GM12873 (cell line): ENCODE results near the gene HTR3A.

Source experiments
- TF ChIP-seq, protein P1 (sequence below): IDR thresholded peaks from 2 replicates; pipeline ENCODE4 v1.5.1; 2012; ENCODE audit warnings: low read depth, mild to moderate bottlenecking, moderate library complexity, low read length, control low read depth; ENCODE audit not compliant: insufficient read depth; ENCODE audit errors: missing control alignments

The HTR3A gene

DNA sequence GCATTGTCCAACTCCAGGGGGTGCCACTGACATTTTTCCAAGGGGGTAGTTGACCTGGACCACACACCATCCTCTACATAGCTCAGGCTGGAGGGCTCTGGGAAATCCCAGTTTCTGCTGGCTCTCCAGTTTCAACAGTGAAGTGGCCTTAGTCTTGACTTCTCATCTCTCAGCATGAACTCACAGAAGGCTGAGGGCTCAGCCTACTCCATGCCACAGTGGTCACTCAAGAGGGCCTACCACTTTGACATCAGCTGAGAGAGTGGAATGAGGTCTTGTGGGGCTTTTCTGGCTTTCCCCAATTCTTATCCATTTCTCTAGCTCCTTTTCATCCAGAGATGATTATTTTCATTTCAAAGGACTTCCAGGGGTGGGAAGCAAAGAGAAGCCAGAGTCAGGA, 7.4 kb downstream of the HTR3A start:
- TF ChIP-seq, protein P1, sequence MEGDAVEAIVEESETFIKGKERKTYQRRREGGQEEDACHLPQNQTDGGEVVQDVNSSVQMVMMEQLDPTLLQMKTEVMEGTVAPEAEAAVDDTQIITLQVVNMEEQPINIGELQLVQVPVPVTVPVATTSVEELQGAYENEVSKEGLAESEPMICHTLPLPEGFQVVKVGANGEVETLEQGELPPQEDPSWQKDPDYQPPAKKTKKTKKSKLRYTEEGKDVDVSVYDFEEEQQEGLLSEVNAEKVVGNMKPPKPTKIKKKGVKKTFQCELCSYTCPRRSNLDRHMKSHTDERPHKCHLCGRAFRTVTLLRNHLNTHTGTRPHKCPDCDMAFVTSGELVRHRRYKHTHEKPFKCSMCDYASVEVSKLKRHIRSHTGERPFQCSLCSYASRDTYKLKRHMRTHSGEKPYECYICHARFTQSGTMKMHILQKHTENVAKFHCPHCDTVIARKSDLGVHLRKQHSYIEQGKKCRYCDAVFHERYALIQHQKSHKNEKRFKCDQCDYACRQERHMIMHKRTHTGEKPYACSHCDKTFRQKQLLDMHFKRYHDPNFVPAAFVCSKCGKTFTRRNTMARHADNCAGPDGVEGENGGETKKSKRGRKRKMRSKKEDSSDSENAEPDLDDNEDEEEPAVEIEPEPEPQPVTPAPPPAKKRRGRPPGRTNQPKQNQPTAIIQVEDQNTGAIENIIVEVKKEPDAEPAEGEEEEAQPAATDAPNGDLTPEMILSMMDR: no peak

DNA sequence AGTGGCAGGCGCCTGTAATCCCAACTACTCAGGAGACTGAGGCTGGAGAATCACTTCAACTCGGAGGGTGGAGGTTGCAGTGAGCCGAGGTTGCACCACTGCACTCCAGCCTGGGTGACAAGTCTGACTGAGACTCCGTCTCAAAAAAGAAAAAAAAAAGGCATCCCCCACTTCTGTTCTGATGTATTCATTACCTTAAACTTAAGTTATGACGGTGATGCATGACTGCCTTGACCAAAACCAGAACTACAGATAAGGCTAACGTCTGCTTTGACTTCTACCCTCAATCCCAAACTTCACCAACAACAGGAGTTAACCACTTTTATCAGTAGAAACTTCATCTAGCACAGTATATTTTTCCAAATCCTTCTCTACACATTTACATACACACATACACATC, 9.9 kb downstream of the HTR3A start:
- TF ChIP-seq, protein P1: no peak

DNA sequence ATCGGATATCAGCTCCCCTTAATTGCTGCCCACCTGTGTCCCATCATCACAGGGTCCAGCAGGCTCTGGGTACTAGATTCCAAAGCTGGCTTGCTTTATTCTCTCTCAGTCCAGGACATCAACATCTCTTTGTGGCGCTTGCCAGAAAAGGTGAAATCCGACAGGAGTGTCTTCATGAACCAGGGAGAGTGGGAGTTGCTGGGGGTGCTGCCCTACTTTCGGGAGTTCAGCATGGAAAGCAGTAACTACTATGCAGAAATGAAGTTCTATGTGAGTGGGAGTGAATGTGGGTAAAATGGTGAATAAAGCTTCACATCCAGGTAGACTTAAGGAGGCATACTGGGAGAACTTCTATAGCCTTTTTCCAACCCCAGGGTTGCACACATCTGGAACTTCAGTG, 11.0 kb downstream of the HTR3A start:
- TF ChIP-seq, protein P1: no peak

DNA sequence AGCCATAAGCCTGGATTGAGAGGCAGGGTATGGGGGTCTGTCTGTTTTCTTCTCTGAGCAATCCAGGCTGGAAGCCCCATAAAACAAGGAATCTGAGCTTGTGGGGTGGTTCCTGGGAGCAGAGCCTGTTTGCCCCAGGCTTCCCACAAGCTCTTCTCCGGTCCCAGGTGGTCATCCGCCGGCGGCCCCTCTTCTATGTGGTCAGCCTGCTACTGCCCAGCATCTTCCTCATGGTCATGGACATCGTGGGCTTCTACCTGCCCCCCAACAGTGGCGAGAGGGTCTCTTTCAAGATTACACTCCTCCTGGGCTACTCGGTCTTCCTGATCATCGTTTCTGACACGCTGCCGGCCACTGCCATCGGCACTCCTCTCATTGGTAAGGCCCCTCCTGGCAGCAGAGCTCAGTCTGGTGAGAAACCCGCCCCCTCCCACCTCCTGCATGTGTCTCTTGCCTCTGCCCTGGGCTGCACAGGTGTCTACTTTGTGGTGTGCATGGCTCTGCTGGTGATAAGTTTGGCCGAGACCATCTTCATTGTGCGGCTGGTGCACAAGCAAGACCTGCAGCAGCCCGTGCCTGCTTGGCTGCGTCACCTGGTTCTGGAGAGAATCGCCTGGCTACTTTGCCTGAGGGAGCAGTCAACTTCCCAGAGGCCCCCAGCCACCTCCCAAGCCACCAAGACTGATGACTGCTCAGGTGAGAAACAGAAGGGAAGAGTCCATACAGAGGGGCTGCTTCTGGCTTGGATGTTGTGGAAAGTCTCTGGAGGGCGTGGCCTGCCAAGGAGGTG, 11.6 kb downstream of the HTR3A start:
- TF ChIP-seq, protein P1: no peak

DNA sequence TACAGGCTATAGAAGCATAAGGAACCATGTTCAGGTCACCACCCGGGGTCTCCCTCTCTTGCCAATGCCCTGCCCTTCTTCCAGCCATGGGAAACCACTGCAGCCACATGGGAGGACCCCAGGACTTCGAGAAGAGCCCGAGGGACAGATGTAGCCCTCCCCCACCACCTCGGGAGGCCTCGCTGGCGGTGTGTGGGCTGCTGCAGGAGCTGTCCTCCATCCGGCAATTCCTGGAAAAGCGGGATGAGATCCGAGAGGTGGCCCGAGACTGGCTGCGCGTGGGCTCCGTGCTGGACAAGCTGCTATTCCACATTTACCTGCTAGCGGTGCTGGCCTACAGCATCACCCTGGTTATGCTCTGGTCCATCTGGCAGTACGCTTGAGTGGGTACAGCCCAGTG, 14.5 kb downstream of the HTR3A start:
- TF ChIP-seq, protein P1: no peak

DNA sequence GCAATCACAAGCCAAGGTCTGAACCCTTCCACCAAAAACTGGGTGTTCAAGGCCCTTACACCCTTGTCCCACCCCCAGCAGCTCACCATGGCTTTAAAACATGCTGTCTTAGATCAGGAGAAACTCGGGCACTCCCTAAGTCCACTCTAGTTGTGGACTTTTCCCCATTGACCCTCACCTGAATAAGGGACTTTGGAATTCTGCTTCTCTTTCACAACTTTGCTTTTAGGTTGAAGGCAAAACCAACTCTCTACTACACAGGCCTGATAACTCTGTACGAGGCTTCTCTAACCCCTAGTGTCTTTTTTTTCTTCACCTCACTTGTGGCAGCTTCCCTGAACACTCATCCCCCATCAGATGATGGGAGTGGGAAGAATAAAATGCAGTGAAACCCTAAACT, 15.0 kb downstream of the HTR3A start:
- TF ChIP-seq, protein P1: no peak

DNA sequence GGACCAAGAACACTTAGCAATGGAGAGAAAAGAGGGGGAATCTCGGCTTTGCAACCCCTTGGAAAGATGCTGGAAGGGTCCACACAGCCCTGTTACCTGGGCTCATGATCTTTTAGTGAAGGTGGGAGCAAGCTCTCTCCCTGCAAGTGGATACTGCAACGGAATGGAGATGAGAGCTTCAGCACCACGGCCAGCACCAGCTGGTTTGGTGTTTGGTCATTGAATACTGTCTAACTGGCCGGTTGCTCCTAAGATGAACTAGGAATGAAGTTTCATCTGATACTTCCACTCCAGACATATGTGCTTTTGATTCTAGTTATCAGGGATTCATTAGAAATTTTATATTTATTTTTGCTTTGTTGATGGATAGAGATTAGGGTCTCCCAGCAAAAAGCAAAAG, 16.3 kb downstream of the HTR3A start:
- TF ChIP-seq, protein P1: no peak
